SK-N-SH (cell line): ENCODE results near the gene RNASE3. TPM values are rescaled to one million over a fixed set of nuclear protein-coding genes. Genes with fewer than 3 reads are reported as not detected.
"Not testable (repeated sequence)": the region's sequence is repeated elsewhere in the genome, so short reads cannot be mapped to it uniquely, and the experiment has no call there.

Experiments
- CTCF ChIA-PET: fragments of 300-600, 350-600 bp; formaldehyde crosslinking; extraction: SDS; loops from one replicate; lab custom pipeline; 2021; lab: Yijun Ruan, JAX
- POLR2A ChIA-PET: fragments of 350-600 bp; sonication (Branson Sonifier 250); formaldehyde crosslinking; extraction: SDS; loops from one replicate; lab custom pipeline; 2020; ENCODE audit warnings: antibody characterized with exemption, inconsistent platforms; lab: Yijun Ruan, JAX
- DNase-seq: peaks from one replicate; pipeline ENCODE4 v3.0.0; 2012
- H2AFZ ChIP-seq: fragments of 200-600 bp; sonication (generic); 2 replicates; pipeline ENCODE4 v1.8.1; 2016; ENCODE audit warnings: antibody characterized with exemption, mild to moderate bottlenecking, low read depth
- H3F3A ChIP-seq: fragments of 200-600 bp; sonication (generic); replicated peaks from 2 replicates; pipeline ENCODE3; 2016; ENCODE audit warnings: antibody characterized with exemption, mild to moderate bottlenecking; ENCODE audit not compliant: insufficient read depth
- H3K27ac ChIP-seq, 2 experiments: fragments of 200-500 bp in 1 of 2; fragments of 200-600 bp in 1 of 2; sonication (Bioruptor generic) in 1 of 2; sonication (generic), shearing (Covaris generic) in 1 of 2; 2 replicates each; pipeline versions ENCODE4 v1.5.1 to v1.6.1; 2014 to 2016; ENCODE audit warnings: low read depth in 2 of 2, inconsistent platforms in 1 of 2, low read length in 1 of 2, mild to moderate bottlenecking in 1 of 2, mixed read lengths in 1 of 2
- H3K27me3 ChIP-seq: fragments of 200-600 bp; sonication (generic), shearing (Covaris generic); 2 replicates; pipeline ENCODE4 v1.6.1; 2016; ENCODE audit warnings: mixed run types; ENCODE audit not compliant: insufficient read depth
- H3K36me3 ChIP-seq, 2 experiments: fragments of 200-500 bp in 1 of 2; fragments of 200-600 bp in 1 of 2; sonication (Bioruptor generic) in 1 of 2; sonication (generic) in 1 of 2; replicated peaks in 1 of 2; 2 replicates each; pipeline versions ENCODE3 to v1.5.1; 2014 to 2016; ENCODE audit warnings: low read length in 1 of 2, mild to moderate bottlenecking in 1 of 2; ENCODE audit not compliant: insufficient read depth in 2 of 2, control insufficient read depth in 1 of 2
- H3K4me1 ChIP-seq, 2 experiments: fragments of 200-500 bp in 1 of 2; fragments of 200-600 bp in 1 of 2; sonication (Bioruptor generic) in 1 of 2; sonication (generic), shearing (Covaris generic) in 1 of 2; 2 replicates each; pipeline versions ENCODE4 v1.5.1 to v1.6.1; 2014 to 2016; ENCODE audit warnings: low read depth in 1 of 2, low read length in 1 of 2, mixed run types in 1 of 2; ENCODE audit not compliant: insufficient read depth in 2 of 2, control insufficient read depth in 1 of 2
- H3K4me2 ChIP-seq: fragments of 200-600 bp; sonication (generic), shearing (Covaris generic); 2 replicates; pipeline ENCODE4 v1.6.1; 2017; ENCODE audit warnings: mixed run types
- H3K4me3 ChIP-seq, 2 experiments: fragments of 200-500 bp in 1 of 2; fragments of 200-600 bp in 1 of 2; sonication (Bioruptor generic) in 1 of 2; sonication (generic), shearing (Covaris generic) in 1 of 2; 2 replicates each; pipeline versions ENCODE4 v1.5.1 to v1.8.1; 2014 to 2016; ENCODE audit warnings: low read depth in 2 of 2, inconsistent platforms in 1 of 2, low read length in 1 of 2, mild to moderate bottlenecking in 1 of 2, mixed read lengths in 1 of 2, moderate library complexity in 1 of 2
- H3K79me2 ChIP-seq: fragments of 200-600 bp; sonication (generic); 2 replicates; pipeline ENCODE4 v1.8.1; 2017; ENCODE audit warnings: mild to moderate bottlenecking; ENCODE audit not compliant: insufficient read depth
- H3K9ac ChIP-seq: fragments of 200-600 bp; sonication (generic); 2 replicates; pipeline ENCODE4 v1.6.1; 2017; ENCODE audit warnings: mixed run types
- H3K9me2 ChIP-seq: fragments of 200-600 bp; sonication (generic); 2 replicates; pipeline ENCODE4 v1.6.1; 2017; ENCODE audit warnings: mixed run types
- H3K9me3 ChIP-seq: fragments of 200-600 bp; sonication (generic); 2 replicates; pipeline ENCODE4 v1.6.1; 2017; ENCODE audit warnings: mixed run types, mild to moderate bottlenecking, moderate library complexity
- H4K20me1 ChIP-seq: fragments of 200-600 bp; sonication (generic); 2 replicates; pipeline ENCODE4 v1.6.1; 2017; ENCODE audit warnings: mild to moderate bottlenecking, mixed run types; ENCODE audit not compliant: insufficient read depth
- EZH2phosphoT487 ChIP-seq: fragments of 200-600 bp; sonication (generic); IDR thresholded peaks from 2 replicates; pipeline ENCODE4 v1.6.1; 2017; ENCODE audit warnings: low read depth, mixed run types, mild to moderate bottlenecking, antibody characterized with exemption, moderate library complexity, borderline replicate concordance
- GATA2 ChIP-seq: sonication (generic); formaldehyde crosslinking; IDR thresholded peaks from 2 replicates; pipeline ENCODE4 v1.5.0; 2020; ENCODE audit warnings: mild to moderate bottlenecking, missing genetic modification reagents
- IRF3 ChIP-seq: fragments of 150-350 bp; IDR thresholded peaks from 2 replicates; pipeline ENCODE4 v1.6.1; 2016; ENCODE audit warnings: mild to moderate bottlenecking, low read depth, low read length
- JUND ChIP-seq: IDR thresholded peaks from 2 replicates; pipeline ENCODE4 v1.4.0; 2012
- MAX ChIP-seq: IDR thresholded peaks from 2 replicates; pipeline ENCODE4 v1.4.0; 2012; ENCODE audit warnings: low read depth
- MXI1 ChIP-seq: IDR thresholded peaks from 2 replicates; pipeline ENCODE4 v1.6.1; 2012; ENCODE audit warnings: mild to moderate bottlenecking, low read depth, low read length, improper control_type of control experiment
- PBX3 ChIP-seq: IDR thresholded peaks from 2 replicates; pipeline ENCODE4; 2012
- POLR2AphosphoS5 ChIP-seq: IDR thresholded peaks from 2 replicates; pipeline ENCODE4 v1.6.1; 2012; ENCODE audit warnings: low read depth, low read length
- RCOR1 ChIP-seq: fragments of 150-350 bp; IDR thresholded peaks from 2 replicates; pipeline ENCODE4 v1.6.1; 2017; ENCODE audit warnings: antibody characterized with exemption, low read length
- TAF1 ChIP-seq: IDR thresholded peaks from 2 replicates; pipeline ENCODE4 v1.6.1; 2012; ENCODE audit warnings: low read depth, mild to moderate bottlenecking, low read length, moderate library complexity, borderline replicate concordance
- TEAD4 ChIP-seq: IDR thresholded peaks from 2 replicates; pipeline ENCODE4 v1.4.0; 2012; ENCODE audit warnings: mild to moderate bottlenecking, borderline replicate concordance; ENCODE audit not compliant: insufficient read depth
- USF1 ChIP-seq: IDR thresholded peaks from 2 replicates; pipeline ENCODE4 v1.4.0; 2012; ENCODE audit warnings: low read depth, borderline replicate concordance
- WGBS: methylation state at CpG from one replicate; pipeline ENCODE4 v1.1.6; 2017; ENCODE audit warnings: low lambda C conversion rate; 5-methylcytosine and 5-hydroxymethylcytosine counted together
- polyA plus RNA-seq, 3 experiments: library from polyadenylated mRNA; depleted of rRNA; stranded (reverse); fragments of >200 nt; gene quantifications; 2 replicates each; pipeline ENCODE4 v1.2.3, GENCODE V29; 2012
- TF ChIP-seq, protein P1 (sequence below): fragments of 150-350 bp; IDR thresholded peaks from 2 replicates; pipeline ENCODE4 v1.6.1; 2017; ENCODE audit warnings: antibody characterized with exemption, low read length, low read depth, borderline replicate concordance

RNASE3 gene
- not detected in 2 replicates for polyA plus RNA-seq (2012; rRNA removed)
- not detected in 2 replicates for polyA plus RNA-seq (2012; cell fraction: cytosol; rRNA removed)
- not detected in 2 replicates for polyA plus RNA-seq (2012; cell fraction: nucleus; rRNA removed)

DNA sequence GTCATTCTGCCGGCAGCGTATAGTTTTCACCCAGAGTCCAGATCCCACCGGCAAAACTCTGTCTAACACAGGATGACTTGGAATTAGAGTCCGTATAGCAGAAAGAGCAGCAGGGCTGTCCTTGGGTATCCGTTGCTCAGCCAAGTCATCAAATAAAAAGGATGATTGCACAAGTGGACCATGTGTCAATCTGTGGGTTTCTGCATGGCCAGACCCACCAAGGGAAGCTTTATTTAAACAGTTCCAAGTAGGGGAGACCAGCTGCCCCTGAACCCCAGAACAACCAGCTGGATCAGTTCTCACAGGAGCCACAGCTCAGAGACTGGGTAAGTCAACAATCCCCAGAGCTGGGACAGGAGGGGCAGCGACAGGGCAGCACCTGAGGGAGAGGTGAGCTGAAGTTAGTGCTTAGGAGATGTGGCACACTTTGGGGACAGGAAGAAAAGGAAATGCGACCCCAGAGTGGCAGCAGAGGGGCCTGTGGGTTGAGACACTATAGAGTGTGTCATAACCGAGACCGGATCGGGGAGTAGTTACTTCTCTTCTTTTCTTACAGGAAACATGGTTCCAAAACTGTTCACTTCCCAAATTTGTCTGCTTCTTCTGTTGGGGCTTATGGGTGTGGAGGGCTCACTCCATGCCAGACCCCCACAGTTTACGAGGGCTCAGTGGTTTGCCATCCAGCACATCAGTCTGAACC is at the start of gene RNASE3:
Gene RNASE3, plus strand, starts transcription at position 260 of the 700 bp plus-strand sequence. Its CDS starts 302 bp downstream, at position 562.
- H3K4me1 ChIP-seq, H3K79me2 ChIP-seq, DNase-seq, H3F3A ChIP-seq, H3K9ac ChIP-seq, H3K9me3 ChIP-seq, H4K20me1 ChIP-seq, H3K4me2 ChIP-seq, H3K36me3 ChIP-seq, POLR2A ChIA-PET, H3K9me2 ChIP-seq, H3K4me3 ChIP-seq, H2AFZ ChIP-seq, CTCF ChIA-PET, H3K27ac ChIP-seq: not testable (repeated sequence)
- peaks cover 13% of the 10 kb centered on the region for H3K27me3 ChIP-seq
- 21% methylated on average over 11 of the region's 11 CpGs for WGBS

GRCh38 chr14:20846560-20846959 is 44.6 kb upstream of the RNASE3 start:
- Histone ChIP-seq H3K9me3 (no peaks in the 10 kb centered on the region; the same call in 1 of the 2 replicates), H3K27me3 (peaks cover 42% of the 10 kb centered on the region; the same call in 1 of the 2 replicates), H3K27ac (no peak overlapping the region), H3F3A (no peaks in the 10 kb centered on the region), H3K36me3 (no peaks in the 10 kb centered on the region), H4K20me1 (no peaks in the 10 kb centered on the region), H3K9ac (no peak overlapping the region), H3K4me1 (no peaks in the 10 kb centered on the region), H3K79me2 (no peaks in the 10 kb centered on the region), H2AFZ (no peak overlapping the region), H3K9me2 (no peaks in the 10 kb centered on the region), H3K4me2 (no peak overlapping the region), H3K4me3 (no peak overlapping the region)
- WGBS: 21% methylated on average over 6 of the region's 6 CpGs
- ChIA-PET POLR2A (no interaction called here), CTCF (interaction anchor here (1.7 kb wide), 1 partner anchor 11 kb away, joined by 7 read pairs; no protein-coding TSS in a partner anchor)
- TF ChIP-seq JUND (no peak), POLR2AphosphoS5 (no peak), TEAD4 (no peak), TAF1 (no peak), MAX (no peak), GATA2 (CRISPR knock-in tag) (no peak), IRF3 (no peak), RCOR1 (no peak), MXI1 (no peak), PBX3 (no peak), EZH2phosphoT487 (no peak), USF1 (no peak)
- TF ChIP-seq, protein P1, sequence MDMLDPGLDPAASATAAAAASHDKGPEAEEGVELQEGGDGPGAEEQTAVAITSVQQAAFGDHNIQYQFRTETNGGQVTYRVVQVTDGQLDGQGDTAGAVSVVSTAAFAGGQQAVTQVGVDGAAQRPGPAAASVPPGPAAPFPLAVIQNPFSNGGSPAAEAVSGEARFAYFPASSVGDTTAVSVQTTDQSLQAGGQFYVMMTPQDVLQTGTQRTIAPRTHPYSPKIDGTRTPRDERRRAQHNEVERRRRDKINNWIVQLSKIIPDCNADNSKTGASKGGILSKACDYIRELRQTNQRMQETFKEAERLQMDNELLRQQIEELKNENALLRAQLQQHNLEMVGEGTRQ: no peak
- no peak for DNase-seq
